Endothelial cell of umbilical vein (primary cell): Measurements from ENCODE around the gene TBC1D9. TPM values are rescaled to one million over a fixed set of nuclear protein-coding genes. Genes with fewer than 3 reads are reported as not detected.
A peak's percentile ranks its signal among the peaks of the same experiment; 100 is the strongest.

Experiments
- BruUV-seq: library from RNA; stranded (reverse); fragments of 400-500 nt; replicated peaks from 2 replicates; lab custom pipeline; 2021; lab: Mats Ljungman, UMichigan
- CTCF ChIA-PET: fragments of 300-600, 350-600 bp; sonication (Branson Sonifier 250); formaldehyde crosslinking; loops from one replicate; lab custom pipeline; 2021; ENCODE audit warnings: antibody characterized with exemption, inconsistent platforms; lab: Charles Lee
- POLR2A ChIA-PET: fragments of 300-600, 350-600 bp; sonication (Branson Sonifier 250); formaldehyde crosslinking; loops from one replicate; lab custom pipeline; 2021; ENCODE audit warnings: antibody characterized with exemption, inconsistent platforms; lab: Charles Lee
- DNase-seq: peaks from one replicate; pipeline ENCODE4 v3.0.0-alpha.2; 2011; ENCODE audit warnings: low read depth, low spot score
- FAIRE-seq: peaks from 2 replicates; lab custom pipeline; 2011; peaks lifted over from hg19 to GRCh38; lab: Jason Lieb, UNC
- H2AFZ ChIP-seq: 2 replicates; pipeline ENCODE4 v1.6.0; 2012; ENCODE audit warnings: low read depth, low read length, control low read depth, inconsistent platforms
- H3K27ac ChIP-seq: 2 replicates; pipeline ENCODE4 v1.5.1; 2011; ENCODE audit warnings: low read depth, mild to moderate bottlenecking, control low read depth, low read length, moderate library complexity; ENCODE audit not compliant: insufficient read depth
- H3K27me3 ChIP-seq, 2 experiments: 2 replicates each; pipeline versions ENCODE4 v1.6.0 to v1.6.1; 2011; ENCODE audit warnings: low read length in 2 of 2, mixed read lengths in 1 of 2; ENCODE audit not compliant: control insufficient read depth in 2 of 2, insufficient read depth in 2 of 2
- H3K36me3 ChIP-seq, 2 experiments: 2 replicates in 1 of 2; 3 replicates in 1 of 2; pipeline ENCODE4 v1.5.1; 2011; ENCODE audit warnings: low read length in 2 of 2, mild to moderate bottlenecking in 1 of 2, moderate library complexity in 1 of 2; ENCODE audit not compliant: control insufficient read depth in 2 of 2, insufficient read depth in 2 of 2; ENCODE audit errors: extremely low read depth in 1 of 2
- H3K4me1 ChIP-seq: 3 replicates; pipeline ENCODE4 v1.5.1; 2011; ENCODE audit warnings: mild to moderate bottlenecking, low read length; ENCODE audit not compliant: control insufficient read depth, insufficient read depth; ENCODE audit errors: extremely low read depth
- H3K4me2 ChIP-seq: 2 replicates; pipeline ENCODE4 v1.6.1; 2011; ENCODE audit warnings: low read length, control low read depth, mixed read lengths; ENCODE audit not compliant: insufficient read depth
- H3K4me3 ChIP-seq, 3 experiments: fragments of 200-600 bp in 1 of 3; sonication (generic), shearing (Covaris generic) in 1 of 3; replicated peaks in 1 of 3; 2 replicates each; pipeline ENCODE4 v1.5.1; 2011 to 2016; ENCODE audit warnings: control low read depth in 3 of 3, low read length in 3 of 3, mild to moderate bottlenecking in 2 of 3, inconsistent platforms in 1 of 3, low read depth in 1 of 3, moderate library complexity in 1 of 3; ENCODE audit not compliant: insufficient read depth in 1 of 3
- H3K79me2 ChIP-seq: 2 replicates; pipeline ENCODE4 v1.6.0; 2012; ENCODE audit warnings: low read length, inconsistent platforms; ENCODE audit not compliant: control insufficient read depth, insufficient read depth
- H3K9ac ChIP-seq: replicated peaks from 2 replicates; pipeline ENCODE3; 2011; ENCODE audit warnings: low read length, control low read depth; ENCODE audit not compliant: insufficient read depth; ENCODE audit errors: extremely low read depth
- H3K9me1 ChIP-seq: replicated peaks from 3 replicates; pipeline ENCODE4 v1.6.0; 2011; ENCODE audit warnings: mild to moderate bottlenecking, low read length; ENCODE audit not compliant: control insufficient read depth, insufficient read depth; ENCODE audit errors: extremely low read depth
- H3K9me3 ChIP-seq: replicated peaks from 2 replicates; pipeline ENCODE4 v1.5.1; 2012; ENCODE audit warnings: low read length, inconsistent platforms; ENCODE audit not compliant: control insufficient read depth, insufficient read depth
- H4K20me1 ChIP-seq: replicated peaks from 2 replicates; pipeline ENCODE3; 2011; ENCODE audit warnings: mild to moderate bottlenecking, low read length; ENCODE audit not compliant: control insufficient read depth, insufficient read depth; ENCODE audit errors: extremely low read depth
- CTCF ChIP-seq, 2 donors: IDR thresholded peaks; 1 replicate in 1 of 2; 2 replicates in 1 of 2; pipeline ENCODE4 v1.5.1; 2011; ENCODE audit warnings: low read length in 2 of 2, mild to moderate bottlenecking in 2 of 2, moderate library complexity in 2 of 2, control low read depth in 1 of 2, inconsistent platforms in 1 of 2, low read depth in 1 of 2; ENCODE audit not compliant: insufficient read depth in 1 of 2; ENCODE audit errors: extremely low read depth in 1 of 2
- FOS ChIP-seq: IDR thresholded peaks from 2 replicates; pipeline ENCODE4 v1.6.1; 2011; ENCODE audit warnings: mild to moderate bottlenecking, low read length, moderate library complexity, borderline replicate concordance; ENCODE audit not compliant: insufficient read depth
- GATA2 ChIP-seq: IDR thresholded peaks from 2 replicates; pipeline ENCODE4 v1.7.0; 2011; ENCODE audit warnings: low read depth, mild to moderate bottlenecking, moderate library complexity, mixed read lengths, low read length; ENCODE audit not compliant: insufficient read length, insufficient read depth
- MAX ChIP-seq: IDR thresholded peaks from 2 replicates; pipeline ENCODE4 v1.6.1; 2011; ENCODE audit not compliant: insufficient read depth, insufficient read length
- dilution Hi-C: fragments of 300-500 bp; cut with MboI; formaldehyde crosslinking; loops from one replicate; pipeline ENCODE4 v1.15.0; 2019; ENCODE audit warnings: low sequenced_read_pairs; ENCODE audit not compliant: extremely low pct_ligation_motif_present
- intact Hi-C: fragments of 100-400 bp; cut with micrococcal nuclease; formaldehyde crosslinking; loops from one replicate; pipeline ENCODE4 v1.10.0; 2022
- polyA plus RNA-seq, 4 experiments: library from polyadenylated mRNA; depleted of rRNA in 3 of 4; stranded (reverse) in 3 of 4; unstranded in 1 of 4; fragments of >200 nt; gene quantifications; 2 replicates each; pipeline versions ENCODE4 v1.2.1 to v1.2.3, GENCODE V29; 2011 to 2012; ENCODE audit warnings: missing spikeins in 1 of 4
- total RNA-seq: library from RNA; stranded (reverse); gene quantifications from 2 replicates; pipeline ENCODE4 v1.2.3, GENCODE V29; 2021

The TBC1D9 gene
- total and polyA plus RNA-seq, 2 donors (not counting 3 experiments of a cell fraction or from before 2014, with no cell fraction given), result 21.7 to 45.3 TPM

GRCh38 chr4:140609548-140610425 lies 146.4 kb downstream of the TBC1D9 start:
- Histone ChIP-seq H3K79me2 (no peaks in the 10 kb centered on the region), H3K36me3 (no peaks in the 10 kb centered on the region), H4K20me1 (no peaks in the 10 kb centered on the region), H2AFZ (peak overlapping the region; percentile 49), H3K4me1 (peaks cover 3% of the 10 kb centered on the region), H3K4me3 (no peak overlapping the region), H3K27ac (no peak overlapping the region), H3K9me1 (no peaks in the 10 kb centered on the region), H3K9me3 (no peaks in the 10 kb centered on the region), H3K4me2 (peak overlapping the region; percentile 49), H3K27me3 (peaks cover 0 to 11% of the 10 kb centered on the region in 2 experiments), H3K9ac (peak overlapping the region; percentile 13)
- dilution Hi-C loops, result no loop called here
- ChIA-PET CTCF (interaction anchor here (0.7 to 5.4 kb wide), 34 partner anchors 10 to 953 kb away, joined by 3 to 116 read pairs (median 4); partner anchors contain the start of genes CLGN, ELMOD2, RNF150 and SCOC), POLR2A (no interaction called here)
- FAIRE-seq (peak; percentile 85), DNase-seq (peak; percentile 75)
- BruUV-seq, result no TSS peak
- TF ChIP-seq MAX (no peak), GATA2 (no peak), FOS (no peak), CTCF (IDR thresholded peaks at IDR 0.05; ENCODE audit: extremely low read depth in 1 of 2, insufficient read depth in 1 of 2, low read depth in 1 of 2, low read length in 2 of 2) (peak; percentile 20 to 36)
- intact Hi-C loops, result loop anchor here (1.0 to 10.0 kb wide), 7 partner anchors 85 to 952 kb away; partner anchors contain the start of genes CLGN and ELMOD2
